Activated T-cell treated with anti-CD3 and anti-CD28 coated beads for 1 hour (primary cell): ENCODE data around the gene PLAAT2.
"Not testable (repeated sequence)": the region's sequence is repeated elsewhere in the genome, so short reads cannot be mapped to it uniquely, and the experiment has no call there.

ENCODE experiments used
- DNase-seq: peaks from one replicate; pipeline ENCODE4 v3.0.0-alpha.2; 2020; ENCODE audit warnings: low read depth

Gene PLAAT2

GRCh38 chr11:63549411-63549810 lies 13.8 kb downstream of the PLAAT2 start:
- no peak for DNase-seq

- DNase-seq = no peak
These were observed 15.0 kb downstream of the PLAAT2 start for GRCh38 chr11:63548178-63548577.

- no peak for DNase-seq
These were observed 16.1 kb downstream of the PLAAT2 start for GRCh38 chr11:63547061-63547460.

GRCh38 chr11:63543711-63544110 lies 19.5 kb downstream of the PLAAT2 start:
- DNase-seq = no peak

- DNase-seq = not testable (repeated sequence)
These were observed 20.7 kb downstream of the PLAAT2 start for GRCh38 chr11:63542506-63542905.

GRCh38 chr11:63537293-63538101 lies 25.7 kb downstream of the PLAAT2 start:
- DNase-seq = no peak

- DNase-seq = no peak
These were observed 26.4 kb downstream of the PLAAT2 start, which contains the start of gene PLAAT4 for GRCh38 chr11:63536669-63537292. TSS of gene PLAAT4 (plus strand) at chr11:63536808. CDS start at chr11:63536869, 61 bp downstream.

- DNase-seq = no peak
These were observed 27.4 kb downstream of the PLAAT2 start for GRCh38 chr11:63535734-63536133.

- DNase-seq = no peak
These were observed 28.2 kb downstream of the PLAAT2 start for GRCh38 chr11:63534895-63535461.

GRCh38 chr11:63534076-63534475 lies 29.1 kb downstream of the PLAAT2 start:
- no peak for DNase-seq

GRCh38 chr11:63532799-63533475 lies 30.2 kb downstream of the PLAAT2 start:
- DNase-seq = no peak

GRCh38 chr11:63532117-63532516 lies 31.1 kb downstream of the PLAAT2 start:
- no peak for DNase-seq

- DNase-seq = not testable (repeated sequence)
These were observed 31.9 kb downstream of the PLAAT2 start for GRCh38 chr11:63531074-63531792.

- no peak for DNase-seq
These were observed 33.2 kb downstream of the PLAAT2 start for GRCh38 chr11:63530021-63530420.

- not testable (repeated sequence) for DNase-seq
These were observed 33.8 kb downstream of the PLAAT2 start for GRCh38 chr11:63529373-63529772.

- not testable (repeated sequence) for DNase-seq
These were observed 34.4 kb downstream of the PLAAT2 start for GRCh38 chr11:63528729-63529278.

- DNase-seq = not testable (repeated sequence)
These were observed 35.0 kb downstream of the PLAAT2 start for GRCh38 chr11:63528156-63528555.

GRCh38 chr11:63527667-63528066 lies 35.5 kb downstream of the PLAAT2 start:
- DNase-seq = no peak

- no peak for DNase-seq
These were observed 40.0 kb downstream of the PLAAT2 start for GRCh38 chr11:63523151-63523550.

- DNase-seq = no peak
These were observed 41.3 kb downstream of the PLAAT2 start for GRCh38 chr11:63521896-63522295.

- no peak for DNase-seq
These were observed 42.5 kb downstream of the PLAAT2 start for GRCh38 chr11:63520606-63521170.
